CD14-positive monocyte (primary cell): ENCODE results near the gene MRPL36. TPM values are rescaled to one million over a fixed set of nuclear protein-coding genes. Genes with fewer than 3 reads are reported as not detected.

Experiments
- DNase-seq, 3 donors: peaks; one replicate each; pipeline ENCODE4 v3.0.0-alpha.2; 2011 to 2022
- H2AFZ ChIP-seq: 2 replicates; pipeline ENCODE4 v1.6.0; 2012; ENCODE audit warnings: mild to moderate bottlenecking, low read depth, low read length, inconsistent platforms; ENCODE audit not compliant: insufficient read depth, poor library complexity, severe bottlenecking
- H3K27ac ChIP-seq, 2 donors: 1 replicate in 1 of 2; 2 replicates in 1 of 2; pipeline ENCODE4 v1.5.1; 2012 to 2013; ENCODE audit warnings: low read length in 2 of 2, control low read depth in 1 of 2, inconsistent platforms in 1 of 2, low read depth in 1 of 2, mild to moderate bottlenecking in 1 of 2
- H3K27me3 ChIP-seq, 2 donors: one replicate each; pipeline versions ENCODE4 v1.6.0 to v1.6.1; 2011 to 2013; ENCODE audit warnings: low read length in 2 of 2; ENCODE audit not compliant: control insufficient read depth in 2 of 2, insufficient read depth in 2 of 2
- H3K36me3 ChIP-seq, 2 donors: replicated peaks in 1 of 2; 1 replicate in 1 of 2; 2 replicates in 1 of 2; pipeline versions ENCODE4 v1.5.1 to v1.6.1; 2012 to 2013; ENCODE audit warnings: low read length in 2 of 2, control low read depth in 1 of 2, inconsistent platforms in 1 of 2, mild to moderate bottlenecking in 1 of 2; ENCODE audit not compliant: insufficient read depth in 2 of 2, control insufficient read depth in 1 of 2
- H3K4me1 ChIP-seq, 2 donors: 1 replicate in 1 of 2; 2 replicates in 1 of 2; pipeline versions ENCODE4 v1.5.1 to v1.6.1; 2012 to 2013; ENCODE audit warnings: low read length in 2 of 2, control low read depth in 1 of 2, inconsistent platforms in 1 of 2, mild to moderate bottlenecking in 1 of 2, moderate library complexity in 1 of 2; ENCODE audit not compliant: insufficient read depth in 2 of 2, control insufficient read depth in 1 of 2
- H3K4me2 ChIP-seq: replicated peaks from 2 replicates; pipeline ENCODE3; 2012; ENCODE audit warnings: low read length, moderate library complexity, mild to moderate bottlenecking; ENCODE audit not compliant: poor library complexity, severe bottlenecking; ENCODE audit errors: extremely low read depth
- H3K4me3 ChIP-seq, 3 experiments: fragments of 200-600 bp in 1 of 3; sonication (generic) in 1 of 3; replicated peaks in 1 of 3; 1 replicate in 2 of 3; 2 replicates in 1 of 3; pipeline ENCODE4 v1.5.1; 2011 to 2013; ENCODE audit warnings: low read length in 3 of 3, mild to moderate bottlenecking in 3 of 3, control low read depth in 2 of 3, low read depth in 2 of 3, inconsistent platforms in 1 of 3, moderate library complexity in 1 of 3
- H3K79me2 ChIP-seq: 2 replicates; pipeline ENCODE4 v1.6.0; 2012; ENCODE audit warnings: mild to moderate bottlenecking, control low read depth, inconsistent platforms, low read length, moderate library complexity; ENCODE audit not compliant: insufficient read depth
- H3K9ac ChIP-seq: 2 replicates; pipeline ENCODE4 v1.6.0; 2017; ENCODE audit warnings: low read length, mild to moderate bottlenecking; ENCODE audit not compliant: insufficient read depth, poor library complexity, severe bottlenecking
- H3K9me3 ChIP-seq, 2 donors: replicated peaks in 1 of 2; 1 replicate in 1 of 2; 2 replicates in 1 of 2; pipeline versions ENCODE4 v1.5.1 to v1.6.1; 2012 to 2013; ENCODE audit warnings: low read length in 2 of 2, control low read depth in 1 of 2; ENCODE audit not compliant: control insufficient read depth in 1 of 2, insufficient read depth in 1 of 2
- H4K20me1 ChIP-seq: 2 replicates; pipeline ENCODE4 v1.6.0; 2012; ENCODE audit warnings: mild to moderate bottlenecking, low read length, control low read depth, moderate library complexity; ENCODE audit not compliant: insufficient read depth
- H3K27ac Mint-ChIP-seq, 7 donors: one replicate each; pipeline ENCODE4 v1.8.0; 2020; ENCODE audit warnings: mild to moderate bottlenecking in 7 of 7, mixed read lengths in 7 of 7, moderate library complexity in 6 of 7, inconsistent platforms in 2 of 7
- H3K27me3 Mint-ChIP-seq, 3 donors: one replicate each; pipeline ENCODE4 v1.8.0; 2021 to 2022; ENCODE audit warnings: low read depth in 3 of 3, mild to moderate bottlenecking in 3 of 3, mixed read lengths in 3 of 3, moderate library complexity in 3 of 3, inconsistent platforms in 1 of 3
- H3K36me3 Mint-ChIP-seq, 2 donors: one replicate each; pipeline ENCODE4 v1.8.0; 2020; ENCODE audit warnings: mixed read lengths in 2 of 2, inconsistent platforms in 1 of 2, mild to moderate bottlenecking in 1 of 2
- H3K4me1 Mint-ChIP-seq: one replicate; pipeline ENCODE4 v1.8.0; 2020; ENCODE audit warnings: mild to moderate bottlenecking, mixed read lengths
- H3K4me3 Mint-ChIP-seq, 2 donors: one replicate each; pipeline ENCODE4 v1.8.0; 2020; ENCODE audit warnings: mild to moderate bottlenecking in 2 of 2, mixed read lengths in 2 of 2, moderate library complexity in 1 of 2
- H3K9me3 Mint-ChIP-seq, 7 donors: one replicate each; pipeline ENCODE4 v1.8.0; 2020 to 2022; ENCODE audit warnings: mixed read lengths in 7 of 7, mild to moderate bottlenecking in 6 of 7, moderate library complexity in 6 of 7, inconsistent platforms in 2 of 7
- CTCF ChIP-seq: fragments of 200-600 bp; IDR thresholded peaks from one replicate; pipeline ENCODE4 v1.8.0; 2022; ENCODE audit warnings: antibody characterized with exemption, mild to moderate bottlenecking
- WGBS: methylation state at CpG from one replicate; pipeline ENCODE4 v1.1.5; 2013; ENCODE audit warnings: missing lambda C conversion rate; ENCODE audit not compliant: insufficient coverage; 5-methylcytosine and 5-hydroxymethylcytosine counted together
- intact Hi-C, 2 donors: fragments of 100-400 bp; cut with micrococcal nuclease; formaldehyde crosslinking; loops; one replicate each; pipeline versions ENCODE4 v1.15.0 to v1.15.1; 2023
- polyA plus RNA-seq, 3 donors: library from polyadenylated mRNA; depleted of rRNA in 1 of 3; unstranded in 2 of 3; stranded (reverse) in 1 of 3; fragments of 300-500 nt in 2 of 3; fragments of >200 nt in 1 of 3; fragmentation: Illumina TruSeq in 2 of 3; gene quantifications; 1 replicate in 2 of 3; 2 replicates in 1 of 3; pipeline ENCODE4 v1.2.3, GENCODE V29; 2012 to 2021

MRPL36 gene
- polyA plus RNA-seq, 3 donors, result 17.9 to 81.7 (median 65.9) TPM

GRCh38 chr5:1801222-1801966, 1.8 kb upstream of the MRPL36 start, which contains the start of gene NDUFS6:
Gene NDUFS6 (plus strand): TSS chr5:1801407. CDS start chr5:1801418, 11 bp downstream.
- peak; percentile 72 to 75 (median 72) for DNase-seq
- Mint-ChIP-seq H3K36me3 (peaks cover 53 to 58% of the 10 kb centered on the region in 2 donors), H3K27ac (peak within 1 kb of the TSS; percentile 95 to 98 (median 98)), H3K9me3 (no peaks in the 10 kb centered on the region), H3K4me1 (peaks cover 40% of the 10 kb centered on the region), H3K27me3 (no peaks in the 10 kb centered on the region), H3K4me3 (peak within 1 kb of the TSS; percentile 95 to 100)
- Histone ChIP-seq H3K27me3 (no peaks in the 10 kb centered on the region), H3K36me3 (peaks cover 49 to 61% of the 10 kb centered on the region in 2 donors), H4K20me1 (peaks cover 22% of the 10 kb centered on the region), H2AFZ (peak within 1 kb of the TSS; percentile 83), H3K4me1 (peaks cover 18 to 33% of the 10 kb centered on the region in 2 donors), H3K9me3 (no peaks in the 10 kb centered on the region), H3K27ac (peak within 1 kb of the TSS; percentile 60 to 91), H3K4me2 (peak within 1 kb of the TSS; percentile 82), H3K9ac (peak within 1 kb of the TSS; percentile 90), H3K4me3 (peak within 1 kb of the TSS; percentile 61 to 90 (median 82)), H3K79me2 (peaks cover 69% of the 10 kb centered on the region)
- intact Hi-C loops, result loop anchor here (10.0 kb wide), 2 partner anchors 907 to 917 kb away; partner anchors contain the start of genes BRD9 (in 1 of the 2) and TRIP13 (in 1 of the 2)
- no peak for TF ChIP-seq CTCF
- under 1% methylated on average over 67 of the region's 69 CpGs for WGBS

- Mint-ChIP-seq H3K9me3 (no peaks in the 10 kb centered on the region), H3K4me1 (peaks cover 40% of the 10 kb centered on the region), H3K4me3 (peak overlapping the region; percentile 95 to 100), H3K27me3 (peaks cover 0 to 2% (median 0%) of the 10 kb centered on the region in 3 donors), H3K27ac (peak overlapping the region; percentile 95 to 98 (median 98)), H3K36me3 (peaks cover 52 to 54% of the 10 kb centered on the region in 2 donors)
- Histone ChIP-seq H4K20me1 (peaks cover 15% of the 10 kb centered on the region), H3K27me3 (no peaks in the 10 kb centered on the region), H3K4me1 (peaks cover 18 to 33% of the 10 kb centered on the region in 2 donors), H3K4me3 (peak overlapping the region; percentile 61 to 90 (median 82)), H3K9me3 (no peaks in the 10 kb centered on the region), H3K4me2 (peak overlapping the region; percentile 82), H3K79me2 (peaks cover 62% of the 10 kb centered on the region), H3K27ac (peak overlapping the region; percentile 60 to 91), H3K9ac (peak overlapping the region; percentile 90), H2AFZ (peak overlapping the region; percentile 83), H3K36me3 (peaks cover 42 to 57% of the 10 kb centered on the region in 2 donors)
- no peak for TF ChIP-seq CTCF
- 2% methylated on average over 16 of the region's 28 CpGs for WGBS
- DNase-seq, result peak; percentile 4 to 17 (median 16)
- intact Hi-C loops, result loop anchor here (10.0 kb wide), 2 partner anchors 906 to 916 kb away; partner anchors contain the start of genes BRD9 (in 1 of the 2) and TRIP13 (in 1 of the 2)
Measured at GRCh38 chr5:1800472-1801221, 1.0 kb upstream of the MRPL36 start.
